ENCODE results near the gene NHS.
"Not testable (repeated sequence)": the region's sequence is repeated elsewhere in the genome, so short reads cannot be mapped to it uniquely, and the experiment has no call there.

NHS gene

GRCh38 chrX:17409566-17410290, 34.7 kb downstream of the NHS start:
- no peak for DNase-seq

- DNase-seq, result no peak
Observed at GRCh38 chrX:17410651-17411050, 35.7 kb downstream of the NHS start.

DNA sequence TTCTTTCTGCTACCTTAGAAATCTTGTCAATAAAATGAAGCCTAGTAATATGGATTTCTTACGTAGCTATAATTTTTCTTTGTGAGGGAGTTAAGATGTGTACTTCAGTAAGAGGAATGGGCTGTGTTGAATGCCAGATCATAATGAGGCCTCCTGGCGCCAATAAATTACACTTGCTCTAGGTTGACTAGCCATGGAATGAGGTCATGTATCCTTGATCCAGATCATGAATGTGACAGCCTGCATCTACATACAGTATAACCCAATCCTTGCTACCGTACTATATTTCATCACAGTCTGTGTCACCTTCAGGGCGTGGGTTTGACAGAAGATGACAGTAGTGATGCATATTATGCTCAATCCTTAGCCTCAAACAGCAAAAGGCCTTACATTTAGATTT, 36.2 kb downstream of the NHS start:
- no peak for DNase-seq

GRCh38 chrX:17412692-17413091, 37.7 kb downstream of the NHS start:
- peak; percentile 55 for DNase-seq

DNA sequence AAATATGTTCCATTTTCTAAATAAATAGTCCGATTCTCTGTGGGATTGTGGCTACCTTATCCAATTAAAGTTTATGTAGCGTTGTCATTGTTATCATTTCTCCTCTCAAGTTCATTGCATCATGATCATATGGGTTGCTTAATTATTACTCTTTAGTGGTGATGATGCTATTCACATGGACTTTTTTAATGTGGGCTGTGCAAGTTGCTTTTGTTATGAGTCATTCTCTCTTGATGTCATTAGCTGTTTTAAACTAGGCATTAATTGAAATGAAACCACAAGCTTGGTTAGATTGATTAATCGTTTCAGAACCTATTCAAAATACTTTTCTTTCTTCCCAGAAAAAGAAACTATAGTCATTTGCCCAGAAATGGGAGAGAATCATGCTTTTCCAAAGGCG, 38.2 kb downstream of the NHS start:
- peak; percentile 79 for DNase-seq

DNA sequence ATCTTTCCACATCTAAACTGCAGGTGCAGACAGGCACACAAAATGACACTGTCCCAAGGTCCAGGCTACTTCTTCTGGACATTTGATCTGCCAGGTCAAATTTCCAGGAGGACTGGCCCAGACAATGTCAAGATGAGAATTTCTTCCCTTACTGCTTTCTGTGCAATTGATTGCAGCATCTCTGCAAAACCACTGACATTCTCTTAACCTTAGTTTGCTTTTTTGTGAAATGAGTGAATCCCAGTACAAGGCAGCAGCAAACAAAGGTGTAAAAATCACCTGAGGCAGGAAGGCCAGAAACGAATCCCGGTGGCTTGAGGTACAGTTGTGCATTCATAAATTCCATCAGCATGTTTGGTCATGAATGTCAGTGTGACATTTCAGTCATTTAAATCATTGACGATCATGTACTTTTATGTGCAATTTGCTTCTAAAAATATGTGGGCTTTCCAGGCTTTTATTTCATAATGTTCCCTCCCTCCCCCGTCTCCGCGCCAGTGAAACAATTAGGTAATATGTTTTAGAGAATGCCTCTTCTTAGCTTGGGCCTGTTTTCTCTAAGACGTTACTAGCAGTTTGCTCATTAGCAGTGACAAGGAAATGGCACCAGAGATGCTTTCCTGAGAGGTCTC, 39.1 kb downstream of the NHS start:
- DNase-seq, result no peak

DNA sequence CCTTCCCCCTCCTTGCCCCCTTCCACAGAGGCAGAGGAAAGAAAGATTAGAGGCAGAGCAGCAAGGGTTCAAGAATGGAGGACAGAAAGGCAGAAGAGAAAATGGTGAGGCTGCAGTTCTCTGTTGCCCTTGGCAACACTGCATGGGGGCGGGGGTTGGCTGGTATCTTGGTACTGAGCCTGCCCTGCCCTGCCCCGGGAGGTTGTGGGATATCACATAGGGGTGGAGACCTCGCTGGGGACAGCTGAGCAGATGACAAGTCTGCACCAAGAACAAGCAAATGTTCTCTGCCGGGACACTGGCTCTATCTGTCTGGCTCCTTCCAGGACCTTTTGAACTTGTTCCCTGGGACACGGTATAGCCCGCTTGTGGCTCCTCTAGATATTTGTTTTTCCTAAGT, 39.8 kb downstream of the NHS start:
- DNase-seq, result no peak

DNA sequence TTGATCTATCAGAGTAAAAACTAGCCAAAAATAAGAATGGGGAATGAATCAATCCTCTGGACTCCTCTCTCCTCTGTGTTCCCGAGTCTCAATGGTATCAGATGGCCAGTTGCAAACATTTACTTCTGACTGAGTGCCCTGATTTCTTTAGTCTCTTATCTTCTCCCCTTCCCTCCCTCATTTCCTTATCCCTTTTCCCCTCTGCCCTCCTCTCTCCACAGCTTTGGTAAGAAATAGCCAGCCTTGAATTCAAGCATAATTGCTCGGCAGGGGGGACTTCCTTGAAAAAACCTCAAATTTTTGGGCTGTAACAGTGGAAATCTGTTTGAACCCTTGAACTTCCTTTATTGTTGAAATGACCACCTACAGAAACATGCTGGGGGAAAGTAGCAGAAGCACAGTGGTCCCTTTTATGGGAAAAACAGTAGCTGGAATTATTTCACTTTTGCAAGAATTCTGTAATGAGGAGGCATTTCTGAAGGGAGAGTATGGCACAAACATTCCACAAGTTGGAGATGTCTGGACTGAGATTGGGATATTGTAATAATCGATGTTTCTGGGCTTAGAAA, 40.3 kb downstream of the NHS start:
- DNase-seq, result no peak

DNA sequence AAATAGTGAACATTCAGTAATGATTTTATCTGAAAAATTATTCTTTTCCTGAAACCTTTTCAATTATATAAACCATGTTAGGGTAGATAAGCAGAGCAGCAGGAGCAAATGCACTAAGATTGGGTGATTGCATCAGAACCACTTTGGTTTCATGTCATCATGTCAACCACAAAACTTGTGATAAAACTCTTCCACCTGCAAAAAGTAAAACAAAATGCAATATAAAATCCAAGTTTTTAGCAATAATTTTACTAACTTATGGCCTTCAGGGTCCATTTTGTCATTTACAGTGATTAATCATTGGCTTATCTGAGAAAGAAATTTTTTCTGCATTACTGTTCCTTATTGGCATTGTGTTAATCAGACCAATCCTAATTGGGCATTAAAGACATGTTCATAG, 42.4 kb downstream of the NHS start:
- DNase-seq, result no peak

DNA sequence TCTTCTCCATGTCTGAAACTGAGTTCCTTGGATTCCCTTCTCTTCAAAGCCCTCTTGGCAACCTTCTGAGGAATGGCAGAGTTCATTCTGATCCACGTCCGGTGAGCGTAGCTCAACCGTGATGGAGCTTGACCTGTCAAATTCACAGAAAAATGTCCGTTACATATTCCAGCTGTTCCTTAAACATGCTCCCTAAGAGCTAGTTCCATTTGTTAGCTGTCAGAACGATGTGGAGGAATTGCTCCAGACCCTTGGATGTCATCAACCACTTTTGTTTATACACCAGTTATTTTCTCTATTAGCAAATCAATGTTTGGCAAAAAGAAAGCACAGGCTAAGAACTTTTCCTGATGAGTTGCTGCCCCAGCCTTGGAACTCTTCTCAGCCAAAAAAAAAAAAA, 50.1 kb downstream of the NHS start:
- DNase-seq, result no peak

- DNase-seq, result no peak
Observed at GRCh38 chrX:17425551-17425950, 50.6 kb downstream of the NHS start.

- no peak for DNase-seq
Observed at GRCh38 chrX:17431171-17431570, 56.2 kb downstream of the NHS start.

DNA sequence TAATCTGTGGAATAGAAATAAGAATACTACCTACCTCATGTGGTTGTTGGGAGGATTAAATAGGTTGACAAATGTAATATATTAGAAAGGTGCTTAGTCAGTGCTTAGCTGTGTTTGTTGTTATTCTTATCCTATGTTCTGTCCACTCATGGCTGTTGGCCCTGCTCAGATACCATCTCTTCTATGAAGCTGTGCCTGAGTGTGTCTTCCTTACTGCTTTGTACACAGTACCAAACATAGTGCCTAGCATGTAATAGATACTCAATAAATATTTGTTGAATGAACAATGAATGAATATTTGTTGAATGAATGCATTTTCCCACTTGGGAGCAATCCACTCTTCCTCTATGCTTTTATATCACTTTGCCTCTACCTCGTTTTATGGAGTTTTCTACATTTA, 57.2 kb downstream of the NHS start:
- DNase-seq, result no peak

GRCh38 chrX:17433965-17434364, 59.0 kb downstream of the NHS start:
- DNase-seq, result no peak

DNA sequence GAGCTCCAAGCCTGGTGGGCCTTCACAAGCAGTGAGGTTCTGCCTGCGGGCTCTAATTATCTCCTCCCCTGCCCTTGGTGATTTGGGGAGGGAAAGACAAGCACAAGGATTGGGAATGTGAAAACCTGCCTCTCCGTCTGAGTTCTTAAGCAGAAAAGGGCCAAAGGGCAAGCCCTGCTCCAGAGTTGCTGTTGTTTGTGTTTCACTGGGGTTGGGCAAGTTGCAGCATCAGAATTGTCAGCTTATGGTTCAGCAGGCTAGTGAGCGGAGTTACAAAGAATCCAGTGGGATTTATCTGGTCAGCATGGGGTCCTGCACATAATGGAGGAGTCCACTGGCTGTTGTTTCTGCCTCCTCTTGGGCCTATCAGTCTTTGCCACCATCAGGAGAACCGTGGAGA, 60.5 kb downstream of the NHS start:
- no peak for DNase-seq

- no peak for DNase-seq
Observed at GRCh38 chrX:17438221-17438620, 63.2 kb downstream of the NHS start.

- no peak for DNase-seq
Observed at GRCh38 chrX:17440258-17440657, 65.3 kb downstream of the NHS start.

DNA sequence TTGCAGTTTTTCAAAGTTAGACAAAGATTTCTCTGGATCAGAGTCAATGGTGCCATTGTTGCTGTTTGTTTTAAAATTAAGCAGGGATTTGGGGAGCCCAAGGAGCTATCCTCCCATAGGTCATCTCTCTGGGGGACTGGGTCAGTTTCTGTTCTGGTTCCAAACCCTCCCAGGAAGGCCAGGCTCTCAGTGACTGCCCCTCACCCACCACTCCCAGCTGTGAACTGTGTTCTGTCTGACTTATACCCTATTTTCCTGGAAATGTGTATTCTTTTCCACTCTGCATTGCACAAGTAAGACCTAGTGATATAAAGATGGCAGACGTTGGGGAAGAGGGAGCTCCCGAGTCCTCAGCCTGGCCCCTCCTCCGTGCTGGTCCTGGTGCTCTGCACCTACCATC, 65.8 kb downstream of the NHS start:
- no peak for DNase-seq

- DNase-seq, result no peak
Observed at GRCh38 chrX:17441965-17442364, 67.0 kb downstream of the NHS start.

DNA sequence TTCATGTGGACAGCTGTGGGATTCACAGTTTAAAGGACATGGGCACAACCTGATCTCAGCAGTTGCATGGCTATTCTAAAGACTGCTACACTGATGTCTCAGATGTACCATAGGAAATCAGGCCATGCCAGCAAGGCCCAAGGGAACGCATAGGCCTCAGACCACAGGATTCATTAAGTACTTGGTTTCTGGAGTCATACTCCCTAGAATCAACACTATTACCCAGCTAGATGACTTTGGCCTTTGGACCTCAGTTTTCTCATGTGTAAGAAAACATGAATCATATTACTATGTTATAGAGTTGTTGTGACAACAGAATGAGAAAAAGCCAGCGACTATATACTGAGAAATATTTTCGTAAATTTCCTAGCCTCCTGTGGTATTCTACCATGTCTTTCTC, 67.9 kb downstream of the NHS start:
- no peak for DNase-seq

DNA sequence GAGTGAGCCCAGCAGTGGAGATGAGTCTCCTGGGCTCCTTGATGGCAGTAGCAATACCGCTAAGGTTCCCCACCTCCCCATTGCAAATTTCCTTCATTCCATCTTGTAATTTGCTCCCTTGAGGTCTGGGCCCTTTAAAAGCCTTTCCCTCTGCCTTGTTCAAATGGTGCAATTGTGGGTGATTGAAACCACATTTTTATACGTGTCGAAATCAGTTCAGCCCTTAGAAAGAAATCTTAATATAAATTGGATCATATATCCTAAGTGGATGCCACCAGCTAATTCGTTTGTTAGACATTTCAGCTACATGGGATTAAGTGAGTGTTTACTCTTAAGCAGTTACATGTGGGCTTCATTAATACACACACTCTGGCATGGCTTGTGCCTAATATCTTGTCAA, 68.6 kb downstream of the NHS start:
- no peak for DNase-seq

- DNase-seq, result not testable (repeated sequence)
Observed at GRCh38 chrX:17446269-17446668, 71.3 kb downstream of the NHS start.

- no peak for DNase-seq
Observed at GRCh38 chrX:17448188-17448587, 73.2 kb downstream of the NHS start.

- no peak for DNase-seq
Observed at GRCh38 chrX:17449866-17450265, 74.9 kb downstream of the NHS start.

GRCh38 chrX:17453788-17454187, 78.8 kb downstream of the NHS start:
- DNase-seq, result no peak

Measured in kidney glomerular epithelial cell (primary cell).